DLD1 (cell line): ENCODE data around the gene NOD2.

Experiments
- in situ Hi-C: cut with HindIII; loops from 2 replicates; pipeline ENCODE4 v1.10.0; 2017; ENCODE audit warnings: low sequenced_read_pairs

Gene NOD2

GRCh38 chr16:50712560-50712898 lies 19.1 kb downstream of the NOD2 start:
- in situ Hi-C loops: no loop called here

GRCh38 chr16:50712956-50713355 lies 19.6 kb downstream of the NOD2 start:
- in situ Hi-C loops: no loop called here

GRCh38 chr16:50717091-50717490 lies 23.7 kb downstream of the NOD2 start:
- in situ Hi-C loops: no loop called here

- in situ Hi-C loops: no loop called here
These were observed 24.1 kb downstream of the NOD2 start for GRCh38 chr16:50717494-50717893.

GRCh38 chr16:50718061-50718760 lies 24.8 kb downstream of the NOD2 start:
- in situ Hi-C loops: no loop called here

- in situ Hi-C loops: no loop called here
These were observed 25.5 kb downstream of the NOD2 start for GRCh38 chr16:50718761-50719400.

GRCh38 chr16:50719401-50720337 lies 26.3 kb downstream of the NOD2 start:
- in situ Hi-C loops: no loop called here

GRCh38 chr16:50721549-50722404 lies 28.4 kb downstream of the NOD2 start:
- in situ Hi-C loops: no loop called here

GRCh38 chr16:50722405-50722737 lies 29.0 kb downstream of the NOD2 start:
- in situ Hi-C loops: no loop called here

GRCh38 chr16:50722960-50723359 lies 29.6 kb downstream of the NOD2 start:
- in situ Hi-C loops: no loop called here

GRCh38 chr16:50724306-50724705 lies 30.9 kb downstream of the NOD2 start:
- in situ Hi-C loops: no loop called here

GRCh38 chr16:50731130-50731988 lies 38.0 kb downstream of the NOD2 start:
- in situ Hi-C loops: no loop called here

GRCh38 chr16:50731989-50732832 lies 38.8 kb downstream of the NOD2 start:
- in situ Hi-C loops: no loop called here

GRCh38 chr16:50733468-50733867 lies 40.1 kb downstream of the NOD2 start:
- in situ Hi-C loops: no loop called here

GRCh38 chr16:50735629-50736122 lies 42.3 kb downstream of the NOD2 start:
- in situ Hi-C loops: no loop called here

GRCh38 chr16:50736448-50736847 lies 43.0 kb downstream of the NOD2 start:
- in situ Hi-C loops: no loop called here

GRCh38 chr16:50737420-50737959 lies 44.1 kb downstream of the NOD2 start:
- in situ Hi-C loops: no loop called here

GRCh38 chr16:50739031-50739430 lies 45.6 kb downstream of the NOD2 start:
- in situ Hi-C loops: no loop called here

GRCh38 chr16:50740736-50741135 lies 47.3 kb downstream of the NOD2 start:
- in situ Hi-C loops: no loop called here
